HS-27A (cell line): ENCODE data around the gene DAPK1.
"Not testable (repeated sequence)": the region's sequence is repeated elsewhere in the genome, so short reads cannot be mapped to it uniquely, and the experiment has no call there.

Experiments used
- DNase-seq: peaks from one replicate; pipeline ENCODE4 v3.0.0-alpha.2; 2012; ENCODE audit warnings: low read depth, missing footprints

DAPK1 gene

GRCh38 chr9:87545858-87546257 lies 48.2 kb downstream of the DAPK1 start:
- no peak for DNase-seq

- no peak for DNase-seq
These were observed 49.0 kb downstream of the DAPK1 start for GRCh38 chr9:87546704-87547103.

- DNase-seq = no peak
These were observed 50.0 kb downstream of the DAPK1 start for GRCh38 chr9:87547671-87548081.

- DNase-seq = no peak
These were observed 50.5 kb downstream of the DAPK1 start for GRCh38 chr9:87548159-87548558.

GRCh38 chr9:87549088-87549487 lies 51.4 kb downstream of the DAPK1 start:
- DNase-seq = not testable (repeated sequence)

- DNase-seq = no peak
These were observed 52.1 kb downstream of the DAPK1 start for GRCh38 chr9:87549791-87550190.

GRCh38 chr9:87550253-87550954 lies 52.7 kb downstream of the DAPK1 start:
- no peak for DNase-seq

GRCh38 chr9:87551772-87552217 lies 54.1 kb downstream of the DAPK1 start:
- DNase-seq = no peak

GRCh38 chr9:87554171-87554910 lies 56.7 kb downstream of the DAPK1 start:
- DNase-seq = no peak

GRCh38 chr9:87554976-87555375 lies 57.3 kb downstream of the DAPK1 start:
- DNase-seq = no peak

GRCh38 chr9:87556039-87556438 lies 58.4 kb downstream of the DAPK1 start:
- DNase-seq = no peak

GRCh38 chr9:87556821-87557220 lies 59.2 kb downstream of the DAPK1 start:
- no peak for DNase-seq

GRCh38 chr9:87557996-87558395 lies 60.3 kb downstream of the DAPK1 start:
- no peak for DNase-seq

- DNase-seq = no peak
These were observed 61.0 kb downstream of the DAPK1 start for GRCh38 chr9:87558606-87559190.

GRCh38 chr9:87562062-87562461 lies 64.4 kb downstream of the DAPK1 start:
- DNase-seq = no peak

- no peak for DNase-seq
These were observed 65.0 kb downstream of the DAPK1 start for GRCh38 chr9:87562530-87563170.

- no peak for DNase-seq
These were observed 66.4 kb downstream of the DAPK1 start for GRCh38 chr9:87564111-87564510.

GRCh38 chr9:87564791-87565241 lies 67.1 kb downstream of the DAPK1 start:
- no peak for DNase-seq

- no peak for DNase-seq
These were observed 69.3 kb downstream of the DAPK1 start for GRCh38 chr9:87567001-87567400.

GRCh38 chr9:87567571-87567970 lies 69.9 kb downstream of the DAPK1 start:
- peak; percentile 71 for DNase-seq

GRCh38 chr9:87567983-87568382 lies 70.3 kb downstream of the DAPK1 start:
- DNase-seq = no peak

- DNase-seq = no peak
These were observed 70.7 kb downstream of the DAPK1 start for GRCh38 chr9:87568401-87568800.
